Left kidney (tissue), 2 donors: ENCODE data around the gene CRACR2B. TPM values are rescaled to one million over a fixed set of nuclear protein-coding genes. Genes with fewer than 3 reads are reported as not detected.

ENCODE experiments used
- DNase-seq: peaks from one replicate; pipeline ENCODE4 v3.0.0-alpha.2; 2013
- polyA plus RNA-seq: library from polyadenylated mRNA; unstranded; fragments of 120-200 nt; gene quantifications from one replicate; pipeline ENCODE4 v1.2.1, GENCODE V29; 2013; ENCODE audit not compliant: insufficient read length

Gene CRACR2B
- polyA plus RNA-seq, 1 donor, result 9.9 TPM

DNA sequence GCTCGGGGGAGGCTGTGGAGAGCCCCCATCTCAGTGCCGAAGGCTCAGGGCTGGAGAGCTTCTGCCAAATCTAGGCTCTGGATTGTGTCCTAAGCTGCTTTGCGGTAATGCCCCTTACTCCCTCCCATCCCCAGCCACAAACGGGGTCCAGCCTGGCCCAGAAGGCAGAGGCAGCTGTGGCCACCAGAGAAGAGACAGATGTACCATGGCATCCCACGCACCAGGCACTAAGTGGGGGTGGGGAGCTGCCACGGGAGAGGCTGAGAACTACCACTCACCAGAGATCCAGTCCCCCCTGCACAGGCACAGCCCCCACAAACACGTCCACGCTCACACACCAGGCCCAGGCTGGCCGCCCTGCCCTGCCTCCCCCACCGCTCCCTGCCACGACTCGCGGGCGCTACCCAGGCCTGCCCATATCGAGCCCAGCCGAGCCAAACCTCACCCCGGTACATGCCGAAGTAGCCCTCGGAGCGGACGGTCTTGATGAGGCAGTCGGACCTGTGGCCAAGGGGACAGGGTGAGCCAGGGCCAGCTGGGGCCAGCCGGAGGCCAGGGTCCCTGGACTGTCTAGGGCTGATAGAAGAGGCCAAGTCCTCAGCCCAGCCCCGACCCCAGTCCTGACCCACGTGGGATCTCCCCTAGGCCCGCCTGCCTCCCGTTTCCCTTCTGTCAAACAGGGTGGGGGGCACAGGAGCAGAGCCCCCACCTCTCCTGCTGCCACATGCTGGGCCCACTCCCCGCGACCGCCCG lies 33.5 kb upstream of the CRACR2B start:
- DNase-seq, result no peak

DNA sequence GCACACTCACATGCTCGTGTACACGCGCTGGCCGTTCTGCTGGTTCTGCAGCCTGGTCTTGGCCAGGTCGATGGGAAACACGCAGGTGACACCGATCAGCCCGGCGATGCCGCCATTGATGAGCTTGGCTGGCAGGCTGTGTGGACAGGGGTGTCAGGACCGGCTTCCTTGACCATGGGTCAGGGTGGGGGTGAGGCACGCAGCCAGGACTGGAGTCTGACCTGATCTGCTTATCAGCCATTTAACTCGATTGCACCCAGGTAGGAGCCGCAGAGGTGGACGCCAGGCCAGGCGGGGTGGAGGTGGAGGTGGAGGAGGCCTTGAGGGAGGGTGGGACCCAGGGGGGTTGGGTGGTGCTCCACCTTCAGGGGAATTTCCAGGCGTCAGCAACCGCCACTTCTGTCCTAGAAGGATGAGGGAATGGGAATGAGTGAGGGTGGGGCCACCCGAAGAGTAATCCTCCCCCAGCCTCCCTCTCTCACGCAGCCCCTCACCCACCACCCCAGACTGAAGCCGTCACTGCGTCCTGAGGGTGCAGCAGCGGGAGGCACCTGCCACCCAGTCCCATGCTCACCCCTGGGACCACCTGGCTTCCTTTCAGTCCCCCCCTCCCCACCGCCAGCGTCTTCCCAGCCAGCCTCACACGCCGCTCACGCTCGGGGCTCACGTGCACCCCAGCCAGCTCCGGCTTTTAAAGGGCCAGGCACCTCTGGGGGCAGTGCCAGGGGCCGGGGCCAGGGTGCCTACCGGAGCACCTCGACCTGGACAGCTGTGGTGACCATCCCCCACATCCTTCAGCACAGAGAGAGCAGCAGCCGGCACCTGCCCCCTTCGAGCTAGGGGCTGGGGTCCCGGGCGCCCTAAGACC lies 32.7 kb upstream of the CRACR2B start:
- no peak for DNase-seq

DNA sequence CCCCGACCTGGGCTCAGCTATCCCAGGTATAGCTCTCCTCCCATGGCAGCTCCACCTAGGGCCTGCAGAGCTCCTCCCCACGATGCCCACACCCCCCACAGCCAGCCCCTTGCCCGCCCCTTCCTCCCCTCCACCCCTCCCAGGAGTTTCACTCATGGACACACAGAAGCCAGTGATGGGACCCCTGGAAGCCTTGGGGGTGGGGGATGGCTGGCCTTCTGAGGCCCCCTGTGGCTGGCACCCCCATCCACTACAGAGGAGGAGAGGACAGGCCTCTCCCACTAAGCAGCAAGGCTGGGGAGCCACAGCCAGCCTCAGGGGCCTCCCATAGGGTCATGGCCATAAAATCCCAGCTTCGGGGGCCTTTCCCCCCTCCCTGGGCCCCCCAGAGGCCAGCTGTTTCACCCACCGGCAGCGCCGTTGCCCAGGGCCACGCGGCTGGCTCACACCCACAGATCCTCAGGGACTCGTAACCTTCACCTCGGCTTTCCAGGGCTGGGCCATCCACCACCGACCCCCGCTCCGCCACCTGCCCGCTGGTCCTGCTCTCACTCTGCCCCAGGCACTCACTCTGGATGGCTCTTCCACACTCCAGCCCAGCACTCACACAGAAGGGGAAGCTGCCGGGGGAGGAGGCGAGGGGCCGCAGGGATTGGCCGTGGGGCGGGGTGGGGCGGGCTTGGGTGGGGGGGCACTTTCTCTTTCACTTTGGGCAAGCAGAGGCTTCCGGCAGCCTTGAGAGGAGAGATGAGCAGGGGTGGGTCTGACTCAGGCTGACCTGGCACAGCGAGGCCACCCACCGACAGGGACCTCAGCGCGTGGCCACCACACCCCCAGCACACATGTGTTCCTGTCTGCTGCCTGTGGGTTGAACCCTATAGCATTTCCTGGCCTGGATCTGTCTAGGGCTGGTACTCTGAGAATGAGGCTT lies 31.8 kb upstream of the CRACR2B start:
- no peak for DNase-seq

DNA sequence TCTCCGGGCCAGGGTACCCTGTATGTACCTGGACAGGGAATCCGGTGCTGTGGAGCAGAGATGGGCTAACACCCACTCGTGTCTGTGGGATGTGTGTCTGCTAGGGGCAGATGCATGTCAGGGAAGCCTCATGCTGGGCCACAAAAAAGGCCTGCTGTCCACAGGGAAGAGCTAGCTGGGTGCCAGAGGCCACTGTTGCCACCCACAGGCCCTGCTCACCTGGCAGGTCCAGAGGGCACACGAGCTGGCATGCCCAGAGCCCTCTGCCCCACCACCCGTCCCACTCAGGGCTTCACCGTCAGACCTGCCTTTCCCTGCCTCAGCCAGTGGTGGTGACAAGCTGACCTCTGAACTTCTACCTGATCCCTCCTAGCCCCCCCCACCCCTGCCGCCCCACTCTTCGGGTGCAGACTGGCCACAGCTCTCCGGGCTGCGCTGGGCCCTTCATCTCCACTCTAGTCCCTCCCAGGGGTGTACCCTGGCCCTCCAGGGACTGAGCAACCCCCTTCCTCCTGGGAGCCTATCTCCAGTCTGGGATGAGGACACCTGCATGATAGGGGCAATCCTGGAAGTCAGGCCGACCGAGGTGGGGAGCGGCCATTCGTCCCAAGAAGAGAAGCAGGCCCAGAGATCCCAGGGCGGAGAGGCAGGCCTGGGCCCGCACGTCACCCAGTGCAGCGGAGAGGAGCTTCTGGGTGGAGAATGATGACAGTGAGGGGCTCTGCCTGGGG lies 31.0 kb upstream of the CRACR2B start:
- no peak for DNase-seq

DNA sequence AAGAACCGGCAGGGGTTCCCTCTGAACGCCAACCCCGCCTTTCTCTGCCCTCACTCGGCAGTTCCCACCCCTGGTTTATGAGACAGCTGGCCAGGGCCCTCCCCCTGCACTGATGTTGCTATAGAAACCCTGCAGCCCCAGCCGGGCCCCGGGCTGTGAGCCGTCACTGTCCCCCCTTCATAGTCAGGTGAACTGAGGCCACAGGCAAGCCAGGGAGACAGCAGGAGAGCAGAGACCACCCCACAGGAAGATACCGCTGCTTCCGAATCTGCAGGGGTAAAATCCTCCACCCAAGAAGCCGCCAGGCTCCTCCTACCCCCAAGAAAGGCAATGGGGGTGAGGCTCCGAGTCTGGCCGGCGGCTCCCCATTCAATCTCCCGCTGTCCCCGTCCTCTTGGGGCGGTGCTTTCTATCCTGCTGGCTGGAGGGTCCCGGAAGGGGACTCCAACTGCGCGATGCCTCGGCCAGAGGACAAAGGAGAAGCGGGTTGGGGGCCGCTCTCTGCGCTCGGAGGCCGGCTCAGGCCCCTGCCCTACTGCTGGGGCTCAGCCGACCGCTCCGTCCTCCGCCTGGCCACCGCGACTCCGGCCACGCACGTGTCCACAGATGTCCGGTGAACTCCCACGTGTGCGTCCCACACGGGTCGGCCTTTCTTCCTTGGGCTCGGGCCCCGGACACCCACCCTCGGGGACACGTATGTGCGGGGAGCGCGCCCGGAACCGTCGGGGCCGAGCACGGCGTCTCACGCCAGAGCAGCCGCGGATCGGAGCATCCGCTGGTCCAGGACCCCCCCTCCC lies 30.2 kb upstream of the CRACR2B start:
- DNase-seq, result no peak

DNA sequence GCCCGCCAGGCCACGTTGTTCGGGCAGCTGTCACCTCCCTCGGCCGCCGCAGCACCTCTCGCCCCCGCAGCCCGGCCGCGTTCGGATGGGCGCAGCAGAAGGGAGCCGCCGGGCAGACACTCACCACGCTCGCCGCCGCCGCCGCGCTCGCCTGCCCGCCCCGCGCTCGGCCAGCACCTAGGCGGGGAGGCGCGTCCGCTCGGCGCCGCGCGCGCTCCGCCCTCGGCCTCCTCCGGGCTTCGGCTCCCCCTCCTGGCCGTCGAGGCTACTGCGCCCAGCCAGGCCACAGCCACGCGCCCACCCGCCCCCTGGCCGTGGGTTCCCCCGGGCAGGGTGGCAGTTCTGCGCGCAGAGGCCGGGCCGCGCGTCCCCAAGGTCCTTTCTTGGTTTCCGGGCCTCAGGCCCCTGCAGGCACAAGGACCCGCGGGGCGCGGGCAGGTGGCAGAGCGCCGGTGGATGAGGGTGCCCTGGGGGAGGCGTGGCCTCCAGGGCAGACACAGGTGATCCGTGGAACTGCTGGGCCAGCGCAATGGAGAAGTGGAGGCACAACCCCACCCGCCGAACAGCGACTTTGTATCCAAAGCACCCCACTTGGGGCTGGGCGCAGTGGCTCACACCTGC lies 29.5 kb upstream of the CRACR2B start, which contains the start of gene SLC25A22:
Gene SLC25A22 (minus strand): TSS at position 189 of the 621 bp plus-strand sequence. CDS start 3,275 bp downstream, outside the sequence.
- no peak for DNase-seq

DNA sequence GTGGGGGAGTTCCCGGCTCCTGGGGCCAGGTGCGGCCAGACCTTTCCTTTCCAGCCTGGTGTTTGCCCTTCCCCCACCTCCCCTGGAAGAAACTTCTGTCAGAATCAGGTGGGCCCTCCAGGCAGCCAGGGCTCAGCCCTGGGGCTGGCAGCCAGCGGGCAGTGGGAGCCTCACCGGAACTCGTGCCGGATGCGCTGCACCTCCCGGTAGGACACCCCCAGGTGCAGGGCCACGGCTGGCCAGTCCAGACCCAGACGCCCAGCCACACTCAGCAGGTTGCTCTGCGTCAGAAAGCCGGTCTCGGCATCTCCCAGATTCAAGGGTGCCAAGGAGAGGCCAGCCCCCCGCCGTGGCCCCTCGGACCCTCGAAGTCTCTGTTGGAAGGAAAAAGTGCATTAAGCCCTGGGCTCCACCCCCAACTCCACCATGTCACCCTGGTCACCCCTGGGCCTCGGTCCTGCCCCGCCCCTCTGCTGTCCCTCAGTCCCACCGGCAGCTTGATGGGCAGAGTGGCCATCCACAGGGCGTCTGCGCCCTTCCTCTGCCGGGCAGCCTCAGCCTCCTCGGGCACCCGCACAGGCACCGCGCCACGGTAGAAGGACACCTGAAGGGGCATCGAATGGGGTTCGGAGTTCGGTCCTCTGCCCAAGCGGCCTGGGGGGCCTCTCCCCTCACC lies 27.9 kb upstream of the CRACR2B start:
- no peak for DNase-seq

DNA sequence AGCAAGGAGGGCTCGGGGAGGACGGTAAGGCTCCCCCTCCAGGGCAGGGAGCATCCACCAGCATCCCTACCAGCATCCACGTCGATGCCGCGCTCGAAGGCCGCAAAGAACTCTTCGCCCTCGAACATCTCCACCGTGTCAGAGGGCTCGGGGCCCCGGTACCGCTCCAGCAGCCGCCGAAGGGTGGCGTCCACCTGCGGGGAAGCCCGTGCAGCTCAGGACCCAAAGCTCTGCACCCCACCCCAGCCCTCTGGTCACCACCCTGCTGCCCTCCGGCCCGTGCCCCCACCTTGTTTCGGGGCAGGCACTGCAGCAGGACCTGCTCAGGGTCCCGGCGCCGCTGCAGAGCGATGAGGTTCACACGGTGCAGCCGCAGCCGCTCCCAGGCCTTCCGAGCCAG lies 27.2 kb upstream of the CRACR2B start:
- no peak for DNase-seq

DNA sequence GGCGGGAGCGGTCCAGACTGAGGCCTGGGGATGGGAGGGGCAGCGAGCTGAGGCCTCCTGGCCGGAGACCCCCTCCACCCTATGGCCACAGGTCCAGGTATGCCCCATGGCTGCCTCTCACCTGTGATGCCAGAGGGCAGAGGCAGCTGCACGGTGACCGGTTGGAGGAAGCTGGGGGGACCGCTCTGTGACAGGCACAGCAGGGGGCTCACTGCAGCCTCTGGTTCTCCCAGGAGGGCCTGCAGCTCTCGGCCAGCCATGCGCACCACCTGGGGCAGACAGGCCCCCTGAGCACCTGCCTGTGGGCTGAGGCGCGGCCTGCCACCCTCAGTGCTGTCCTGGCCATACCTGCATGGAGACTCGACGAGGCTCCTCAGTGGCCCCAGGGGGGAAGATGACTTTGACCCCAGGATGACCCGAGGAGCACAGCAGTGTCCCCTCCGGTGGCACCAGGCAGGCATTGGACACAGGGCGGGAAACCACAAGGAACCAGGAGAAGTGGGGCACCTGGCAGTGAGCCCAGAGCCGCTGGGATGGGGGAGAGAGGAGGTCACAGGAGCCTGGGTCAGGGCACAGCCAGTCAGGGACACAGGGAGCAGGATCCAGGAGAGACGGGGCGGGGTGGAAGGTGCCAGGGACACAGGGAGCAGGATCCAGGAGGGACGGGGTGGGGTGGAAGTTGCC lies 26.5 kb upstream of the CRACR2B start:
- DNase-seq, result no peak

DNA sequence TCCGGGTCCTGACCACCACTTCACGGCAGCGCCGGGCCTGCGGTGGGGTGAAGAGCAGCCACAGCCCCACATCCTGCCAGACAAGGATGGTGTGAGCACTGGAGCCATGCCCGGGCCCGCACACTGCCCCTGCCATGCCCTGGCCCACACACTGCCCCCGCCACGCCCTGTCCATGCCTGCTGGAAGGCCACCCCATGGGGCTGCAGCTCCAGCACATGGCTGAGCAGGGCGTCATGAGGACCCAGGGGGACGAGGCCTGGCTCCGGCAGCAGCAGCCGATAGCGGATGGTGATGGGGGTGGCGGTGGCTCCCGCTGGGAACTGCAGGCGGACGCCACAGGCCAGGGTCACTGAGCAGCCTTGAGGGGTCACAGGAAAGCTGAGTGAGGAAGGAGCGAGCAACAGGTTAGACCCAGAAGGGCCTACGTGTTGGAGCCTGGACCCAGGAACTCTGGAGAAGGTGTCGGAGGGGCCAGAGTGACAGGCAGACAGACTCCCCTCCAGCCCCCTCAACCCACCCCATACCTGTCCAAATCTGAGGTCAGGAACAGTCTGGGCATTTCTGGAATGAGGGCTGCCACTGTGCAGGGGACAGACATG lies 25.6 kb upstream of the CRACR2B start:
- DNase-seq, result no peak

DNA sequence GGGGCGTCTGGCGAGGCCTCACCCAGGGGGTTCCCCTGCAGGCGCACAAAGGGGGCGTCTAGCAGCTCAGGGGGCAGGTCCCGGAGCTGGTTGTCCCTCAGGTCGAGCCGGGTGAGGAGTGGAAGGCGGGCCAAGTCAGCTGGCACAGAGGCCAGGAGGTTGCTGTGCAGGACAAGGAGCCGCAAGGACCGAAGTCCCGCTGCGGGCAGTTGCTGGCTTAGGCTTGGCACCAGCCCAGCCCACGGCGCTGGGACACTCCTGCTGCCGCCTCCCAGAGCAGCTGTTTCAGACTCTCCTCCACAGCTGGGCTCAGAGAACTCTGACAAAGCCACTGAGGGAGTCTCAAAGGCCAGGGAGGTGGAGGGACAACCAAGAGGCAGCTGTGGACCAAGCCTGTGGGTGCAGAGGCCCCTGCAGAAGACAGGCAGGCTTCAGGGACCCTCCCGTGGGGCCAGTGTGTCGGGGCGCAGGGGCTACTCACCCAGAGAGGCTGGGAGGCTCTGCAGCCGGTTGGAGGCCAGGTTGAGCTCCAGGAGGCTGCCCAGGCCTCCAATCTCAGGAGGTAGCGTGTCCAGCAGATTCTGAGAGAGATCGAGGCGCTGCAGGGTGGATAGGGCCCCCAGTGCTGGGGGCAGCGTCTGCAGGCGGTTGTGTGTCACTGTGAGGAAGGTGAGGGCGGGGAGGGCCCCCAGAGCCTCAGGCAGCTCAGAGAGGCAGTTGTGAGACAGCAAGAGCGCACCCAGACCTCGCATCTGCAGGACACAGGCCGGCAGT lies 24.8 kb upstream of the CRACR2B start:
- DNase-seq, result no peak

DNA sequence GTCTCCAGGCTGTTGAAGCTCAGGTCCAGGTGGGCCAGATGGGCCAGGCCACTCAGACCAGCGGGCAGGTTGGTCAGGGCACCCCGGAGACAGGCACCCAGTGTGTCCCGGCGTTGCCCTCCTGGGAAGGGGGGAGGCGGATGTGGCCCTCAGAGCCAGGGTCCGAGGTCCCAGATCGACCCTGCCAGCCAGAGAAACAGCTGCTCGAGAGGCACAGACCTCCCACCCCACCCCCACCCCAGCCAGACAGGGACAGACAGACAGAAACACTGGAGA lies 24.3 kb upstream of the CRACR2B start:
- DNase-seq, result no peak

DNA sequence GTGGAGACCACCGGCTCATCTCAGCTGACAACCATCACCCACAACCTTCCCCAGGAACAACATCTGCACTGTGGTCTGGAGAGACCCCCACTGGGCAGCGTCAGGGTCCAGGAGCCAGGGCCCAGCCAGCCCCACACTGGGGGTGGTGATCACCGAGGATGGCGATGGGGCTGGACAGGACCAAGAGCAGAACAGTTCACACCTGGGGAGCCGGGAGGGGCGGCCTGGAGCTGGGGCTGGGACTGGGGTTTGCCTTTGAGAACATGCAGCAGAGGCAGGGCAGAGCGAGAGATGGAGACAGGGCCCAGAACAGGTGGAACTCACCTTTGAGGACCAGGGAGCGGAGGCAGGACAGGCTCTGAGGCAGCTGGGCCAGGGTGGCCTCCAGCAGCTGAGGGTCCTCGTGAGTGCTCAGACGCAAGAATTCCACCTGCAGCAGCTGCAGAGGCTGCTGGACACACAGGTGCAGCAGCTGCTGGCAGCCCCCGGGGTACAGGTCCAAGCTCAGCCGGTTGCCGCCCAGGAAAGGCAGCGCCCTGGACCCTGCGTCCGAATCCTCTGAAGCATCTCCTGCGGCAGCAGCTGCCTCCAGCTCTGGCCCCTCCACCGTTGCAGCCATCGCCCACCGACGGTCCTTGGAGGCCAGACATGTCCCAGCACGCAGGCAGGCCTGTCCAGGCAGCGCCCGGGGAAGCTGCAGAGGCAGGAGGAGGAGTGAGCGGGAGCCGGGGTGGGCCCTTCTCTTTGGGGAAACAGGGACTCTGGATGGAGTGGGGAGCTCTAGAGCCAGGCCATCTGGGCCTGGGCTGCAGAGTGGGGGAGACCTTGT lies 23.7 kb upstream of the CRACR2B start:
- no peak for DNase-seq

DNA sequence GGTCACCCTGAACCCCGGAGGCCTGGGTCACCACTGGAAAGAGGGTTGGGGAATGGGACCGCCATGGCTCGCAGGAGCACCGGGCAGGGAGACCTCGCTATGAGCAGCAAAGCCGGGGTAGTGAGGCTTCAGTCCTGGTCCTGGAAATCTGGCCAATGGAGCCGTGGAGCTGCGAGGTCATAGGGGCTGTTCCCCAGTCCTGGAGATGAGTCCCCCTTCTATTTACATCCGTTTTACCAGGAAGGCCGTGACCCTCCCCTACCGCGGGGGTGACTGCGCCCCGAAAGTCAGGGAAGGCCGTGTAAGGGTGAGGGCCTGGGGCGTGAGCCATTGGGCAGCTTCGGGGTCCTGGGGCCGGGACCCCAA lies 23.1 kb upstream of the CRACR2B start:
- DNase-seq, result no peak

DNA sequence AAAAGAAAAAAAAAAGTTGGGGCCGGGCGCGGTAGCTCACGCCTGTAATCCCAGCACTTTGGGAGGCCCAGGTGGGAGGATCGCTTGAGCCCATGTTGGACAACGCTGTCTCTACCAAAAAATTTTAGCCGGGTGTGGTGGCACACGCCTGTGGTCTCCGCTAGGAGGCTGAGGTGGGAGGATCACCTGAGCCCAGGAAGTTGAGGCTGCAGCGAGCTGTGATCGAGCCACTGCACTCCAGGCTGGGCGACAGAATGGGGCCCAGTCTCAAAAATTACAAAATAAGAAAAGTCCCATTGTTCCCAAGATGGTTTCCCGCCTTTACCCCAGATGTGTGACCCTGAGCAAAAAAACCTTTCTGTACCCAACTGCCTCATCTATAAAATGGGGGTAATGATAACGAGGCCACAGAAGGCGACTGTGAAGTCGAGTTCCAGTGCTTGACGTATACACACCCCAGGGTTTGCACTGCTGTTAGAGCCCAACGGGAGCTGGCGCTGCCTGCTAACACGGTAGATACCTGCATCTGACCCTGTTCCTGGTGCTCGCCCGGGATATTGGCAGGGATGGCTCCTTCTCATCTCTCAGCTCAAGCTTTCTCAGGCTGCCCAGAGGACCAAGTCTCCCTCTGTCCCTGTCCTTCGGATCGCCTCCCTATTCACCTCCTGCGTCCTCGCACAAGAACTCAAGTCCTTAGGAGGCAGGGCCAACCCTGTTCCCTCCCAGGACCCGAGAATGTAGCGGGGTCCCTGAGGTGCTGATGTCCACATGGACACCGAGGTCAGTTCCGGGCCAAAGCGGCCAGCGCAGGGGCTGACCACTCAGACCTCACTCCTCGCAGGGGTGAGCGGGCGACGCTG lies 19.1 kb upstream of the CRACR2B start:
- no peak for DNase-seq
